NT2/D1 (cell line): ENCODE measurements around the gene ACKR2.

Experiments
- DNase-seq: peaks from one replicate; pipeline ENCODE4 v3.0.0-alpha.2; 2011; ENCODE audit warnings: low read depth, low spot score
- H3K27me3 ChIP-seq: 2 replicates; pipeline ENCODE4 v1.6.0; 2011; ENCODE audit warnings: mild to moderate bottlenecking; ENCODE audit not compliant: insufficient read length, insufficient read depth
- H3K36me3 ChIP-seq: 2 replicates; pipeline ENCODE4 v1.6.1; 2011; ENCODE audit warnings: mild to moderate bottlenecking, low read length, mixed read lengths; ENCODE audit not compliant: insufficient read depth, insufficient read length
- H3K4me1 ChIP-seq: 2 replicates; pipeline ENCODE4 v1.5.1; 2011; ENCODE audit not compliant: insufficient read depth, insufficient read length
- H3K4me3 ChIP-seq: 2 replicates; pipeline ENCODE4 v1.5.1; 2011; ENCODE audit warnings: low read depth; ENCODE audit not compliant: insufficient read length
- H3K9ac ChIP-seq: 2 replicates; pipeline ENCODE4 v1.6.0; 2011; ENCODE audit warnings: low read depth; ENCODE audit not compliant: insufficient read length
- H3K9me3 ChIP-seq: 2 replicates; pipeline ENCODE4 v1.5.1; 2011; ENCODE audit warnings: mild to moderate bottlenecking, low read length; ENCODE audit not compliant: insufficient read depth
- SUZ12 ChIP-seq: IDR thresholded peaks from 2 replicates; pipeline ENCODE4 v1.6.1; 2011; ENCODE audit not compliant: insufficient read length, insufficient read depth; ENCODE audit errors: extremely low read depth
- YY1 ChIP-seq: IDR thresholded peaks from 2 replicates; pipeline ENCODE4 v1.6.1; 2011; ENCODE audit not compliant: insufficient read length, insufficient read depth
- ZNF274 ChIP-seq: IDR thresholded peaks from 2 replicates; pipeline ENCODE4 v1.6.1; 2011; ENCODE audit warnings: mild to moderate bottlenecking, low read depth, low read length

ACKR2 gene

DNA sequence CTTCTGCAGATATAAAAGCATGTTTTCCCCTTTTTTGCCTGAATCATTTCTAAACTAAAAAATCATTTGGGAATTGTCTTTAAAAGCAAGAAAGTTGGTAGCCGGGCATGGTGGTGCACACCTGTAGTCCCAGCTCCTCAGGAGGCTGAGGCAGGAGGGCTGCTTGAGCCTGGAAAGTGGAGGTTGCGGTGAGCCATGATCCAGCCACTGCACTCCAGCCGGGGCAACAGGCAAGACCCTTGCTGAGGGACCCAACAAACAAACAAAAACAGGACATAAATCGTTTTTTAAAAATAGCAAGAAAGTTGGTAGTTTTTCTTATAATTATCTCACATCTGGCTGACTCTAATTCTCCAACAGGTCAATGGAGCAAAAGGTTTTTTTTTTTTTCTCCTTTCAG, 7.5 kb upstream of the ACKR2 start:
- H3K9ac ChIP-seq = no peak overlapping the region
- H3K27me3 ChIP-seq = peaks cover 16% of the 10 kb centered on the region
- no peak for DNase-seq
- no peak overlapping the region for H3K4me3 ChIP-seq
- peaks cover 29% of the 10 kb centered on the region for H3K36me3 ChIP-seq
- H3K9me3 ChIP-seq = 0 out of 2 replicates have a peak, but pooled peaks cover 10% of the 10 kb centered on the region
- TF ChIP-seq SUZ12 (no peak), ZNF274 (no peak), YY1 (no peak)
- no peaks in the 10 kb centered on the region for H3K4me1 ChIP-seq

DNA sequence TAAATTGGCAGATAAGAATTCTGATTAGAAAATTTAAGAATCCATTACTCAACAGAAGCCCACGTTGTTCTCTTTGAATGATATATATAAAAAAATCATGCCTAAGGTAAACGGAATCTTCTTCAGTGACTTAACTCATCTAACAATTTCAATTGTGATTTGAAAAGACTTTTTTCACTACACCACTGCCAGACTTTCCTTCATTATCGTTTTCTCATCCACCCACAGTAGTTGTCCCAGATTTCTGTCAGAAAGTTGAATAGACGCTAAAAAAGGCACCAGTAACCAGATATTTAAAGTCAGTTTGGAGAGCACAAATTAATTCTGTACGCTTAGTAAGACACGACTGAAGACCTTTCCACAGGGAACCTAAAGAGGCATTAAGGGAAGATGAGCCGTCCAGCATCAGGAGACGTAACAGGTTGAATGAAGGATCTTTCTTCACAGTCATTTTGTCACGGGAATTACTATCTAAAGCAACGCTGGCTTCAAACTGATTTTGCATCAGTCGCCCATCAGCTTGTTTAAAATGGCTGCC, 6.3 kb upstream of the ACKR2 start:
- peaks cover 16% of the 10 kb centered on the region for H3K27me3 ChIP-seq
- H3K36me3 ChIP-seq = peaks cover 29% of the 10 kb centered on the region
- DNase-seq = no peak
- no peaks in the 10 kb centered on the region for H3K4me1 ChIP-seq
- H3K9me3 ChIP-seq = 0 out of 2 replicates have a peak, but pooled peaks cover 10% of the 10 kb centered on the region
- TF ChIP-seq YY1 (peak; percentile 47), SUZ12 (no peak), ZNF274 (no peak)
- H3K9ac ChIP-seq = peak overlapping the region; percentile 94
- peak overlapping the region; percentile 79 for H3K4me3 ChIP-seq

DNA sequence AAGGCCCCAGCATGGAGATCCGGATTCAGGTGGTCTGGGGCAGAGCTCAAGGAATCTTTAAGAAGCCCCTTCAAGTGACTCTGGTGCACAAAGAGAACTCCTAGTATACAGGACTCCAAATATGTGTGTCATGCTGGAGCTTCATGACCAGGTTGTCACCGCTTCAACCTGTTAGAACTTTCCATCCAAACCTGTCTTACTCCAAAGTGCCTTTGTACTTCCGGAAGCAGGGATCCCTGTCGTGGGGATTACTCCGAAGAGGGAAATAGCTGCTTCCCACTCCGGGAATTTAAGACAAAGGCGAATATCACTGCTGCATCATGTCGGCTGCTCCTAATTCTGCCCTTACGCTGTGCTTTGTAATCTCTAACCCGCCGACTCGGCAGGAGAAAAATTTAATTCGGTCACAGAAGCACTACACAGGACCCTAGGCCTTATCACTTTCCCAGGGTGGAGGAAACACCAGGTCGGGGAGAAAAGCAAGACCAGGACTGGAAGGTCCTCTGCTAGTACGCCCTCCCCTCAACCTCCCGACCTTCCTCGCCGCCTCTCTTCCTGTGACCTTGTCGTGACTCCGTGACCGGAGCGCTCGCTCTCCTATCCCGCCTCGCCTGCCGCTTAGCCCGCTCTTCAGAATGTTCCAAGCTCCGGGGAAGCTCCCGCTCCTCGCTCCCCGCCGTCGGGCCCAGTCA, 5.7 kb upstream of the ACKR2 start:
- DNase-seq = peak; percentile 13
- peaks cover 29% of the 10 kb centered on the region for H3K36me3 ChIP-seq

DNA sequence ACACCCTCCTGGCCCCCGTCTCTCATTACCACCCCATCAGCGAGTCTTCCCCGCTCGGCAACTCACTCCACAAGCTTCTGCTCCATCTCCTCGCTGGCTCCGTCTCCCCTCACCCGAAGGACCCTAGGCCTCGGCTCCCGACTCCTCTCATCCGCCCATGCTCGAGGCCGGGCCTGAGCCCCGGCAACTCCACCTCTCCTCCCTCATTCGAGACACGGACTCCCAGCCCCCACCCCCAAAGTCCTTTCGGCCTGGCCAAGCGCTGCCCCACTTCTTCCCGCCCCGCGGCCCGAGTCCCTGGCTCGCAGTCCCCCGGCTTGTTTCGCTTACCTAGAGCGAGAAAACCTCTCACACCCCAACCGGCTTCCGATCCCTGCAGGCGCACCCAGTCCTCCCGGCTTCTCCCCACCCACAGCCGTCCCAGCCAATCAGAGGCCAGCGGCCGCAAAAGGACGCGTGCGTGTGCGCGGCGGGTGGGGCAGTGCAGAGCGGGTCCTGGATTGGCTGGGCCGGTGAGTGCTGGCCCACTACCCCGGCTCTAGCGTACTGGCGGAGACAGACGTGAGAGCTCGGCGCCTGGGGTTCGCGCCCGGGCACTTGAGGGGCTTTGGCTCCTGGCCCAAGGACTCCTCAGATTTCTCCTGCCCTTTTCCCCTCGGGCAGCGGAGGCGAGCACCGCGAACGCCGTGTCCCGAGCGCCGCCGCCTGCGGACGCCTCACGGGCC, 5.0 kb upstream of the ACKR2 start, which contains the start of gene HIGD1A:
Gene HIGD1A, minus strand, starts transcription at position 385 of the 725 bp plus-strand sequence. CDS start 10,237 bp downstream, outside the sequence.
- peak; percentile 95 for DNase-seq
- TF ChIP-seq SUZ12 (no peak), YY1 (no peak), ZNF274 (no peak)

More for the DNA sequence above, 5.7 kb upstream of the ACKR2 start:
- H3K4me3 ChIP-seq = peak overlapping the region; percentile 79
- 0 out of 2 replicates have a peak, but pooled peaks cover 10% of the 10 kb centered on the region for H3K9me3 ChIP-seq
- H3K9ac ChIP-seq = peak overlapping the region; percentile 94
- TF ChIP-seq ZNF274 (no peak), YY1 (no peak), SUZ12 (no peak)
- H3K4me1 ChIP-seq = no peaks in the 10 kb centered on the region
- H3K27me3 ChIP-seq = peaks cover 16% of the 10 kb centered on the region

DNA sequence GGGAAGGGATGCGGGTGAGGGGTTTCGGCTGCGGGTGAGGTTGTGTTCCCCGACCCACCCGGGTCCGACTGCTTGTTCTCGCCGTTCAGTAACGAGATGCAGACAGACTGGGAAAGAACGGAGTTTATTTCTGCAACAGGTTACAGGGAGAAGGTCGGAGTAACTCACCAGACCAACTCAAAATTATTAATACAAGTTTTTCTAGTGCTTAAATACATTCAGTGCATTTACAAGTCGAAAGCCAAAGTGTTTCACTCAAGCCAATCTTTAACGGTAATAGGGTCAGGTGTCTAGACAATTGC, 4.5 kb upstream of the ACKR2 start:
- no peaks in the 10 kb centered on the region for H3K4me1 ChIP-seq
- H3K27me3 ChIP-seq = peaks cover 16% of the 10 kb centered on the region
- H3K9me3 ChIP-seq = 0 out of 2 replicates have a peak, but pooled peaks cover 3% of the 10 kb centered on the region
- no peak for DNase-seq
- peaks cover 23% of the 10 kb centered on the region for H3K36me3 ChIP-seq
- H3K9ac ChIP-seq = peak overlapping the region; percentile 92
- TF ChIP-seq ZNF274 = no peak
- H3K4me3 ChIP-seq = peak overlapping the region; percentile 79

More for the DNA sequence above, 5.0 kb upstream of the ACKR2 start, which contains the start of gene HIGD1A:
- no peaks in the 10 kb centered on the region for H3K4me1 ChIP-seq
- 0 out of 2 replicates have a peak, but pooled peaks cover 8% of the 10 kb centered on the region for H3K9me3 ChIP-seq
- H3K27me3 ChIP-seq = peaks cover 16% of the 10 kb centered on the region
- peaks cover 28% of the 10 kb centered on the region for H3K36me3 ChIP-seq
- H3K4me3 ChIP-seq = peak within 1 kb of the TSS; percentile 79
- peak within 1 kb of the TSS; percentile 94 for H3K9ac ChIP-seq

DNA sequence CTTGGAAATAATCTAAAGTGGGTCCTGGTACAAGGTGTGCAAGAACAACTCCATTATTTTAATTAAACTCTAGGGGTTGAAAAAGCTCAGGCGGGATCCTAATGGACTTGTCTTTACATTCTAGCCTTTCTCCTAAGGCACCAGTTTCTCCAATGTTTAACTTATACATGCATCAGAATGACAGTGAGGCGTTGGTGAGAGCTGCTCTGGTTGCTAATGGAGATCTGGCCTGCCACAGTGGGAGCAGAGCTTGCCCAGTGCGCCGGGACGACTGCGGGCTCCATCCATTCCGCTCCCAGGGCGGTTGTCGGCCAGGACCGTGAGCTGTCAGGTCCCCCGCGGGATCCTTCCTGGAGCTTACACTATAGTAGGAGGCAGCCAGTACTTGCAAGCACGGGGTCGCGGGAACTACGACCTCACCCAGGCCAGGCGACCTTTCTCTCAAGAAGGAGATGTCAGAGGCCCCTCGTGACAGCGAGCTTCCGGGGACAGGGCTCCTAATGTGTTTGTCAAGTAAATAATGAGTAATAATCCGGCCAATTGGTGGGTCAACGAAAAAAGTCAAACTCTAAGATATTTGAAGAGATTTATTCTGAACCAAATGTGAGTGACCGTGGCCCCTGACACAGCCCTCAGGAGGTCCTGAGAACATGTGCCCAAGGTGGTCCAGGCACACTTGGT, 4.0 kb upstream of the ACKR2 start:
- Histone ChIP-seq H3K9me3 (no peaks in the 10 kb centered on the region), H3K36me3 (peaks cover 20% of the 10 kb centered on the region), H3K4me1 (no peaks in the 10 kb centered on the region), H3K9ac (peak overlapping the region; percentile 92), H3K27me3 (peaks cover 16% of the 10 kb centered on the region), H3K4me3 (peak overlapping the region; percentile 79)
- TF ChIP-seq SUZ12 = no peak
- TF ChIP-seq ZNF274 = no peak
- TF ChIP-seq YY1 = no peak
- no peak for DNase-seq
